ENCODE data around the gene ZBTB12.
"Not testable (repeated sequence)": the region's sequence is repeated elsewhere in the genome, so short reads cannot be mapped to it uniquely, and the experiment has no call there.

Gene ZBTB12

DNA sequence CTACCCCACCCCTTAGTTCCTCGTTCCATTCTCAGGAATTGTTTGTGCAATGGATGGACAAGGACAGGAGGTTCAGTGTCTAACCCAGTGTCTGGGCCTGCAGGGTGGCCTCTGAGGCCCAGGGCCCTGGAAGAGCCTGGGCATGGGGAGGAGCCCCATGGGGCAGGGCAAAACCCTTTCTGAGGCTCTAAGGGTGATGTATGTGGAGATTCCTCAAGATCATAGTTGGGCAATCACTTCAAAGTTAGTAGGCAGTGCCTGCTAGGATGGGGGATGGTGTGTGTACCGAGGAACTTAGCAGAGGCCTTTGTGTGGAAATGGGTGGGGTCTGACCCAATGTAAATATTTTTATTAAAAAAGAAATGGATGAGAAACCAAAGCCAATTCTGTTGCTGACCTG lies 18.9 kb upstream of the ZBTB12 start:
- no peak for DNase-seq (ENCODE audit: low spot score)

DNA sequence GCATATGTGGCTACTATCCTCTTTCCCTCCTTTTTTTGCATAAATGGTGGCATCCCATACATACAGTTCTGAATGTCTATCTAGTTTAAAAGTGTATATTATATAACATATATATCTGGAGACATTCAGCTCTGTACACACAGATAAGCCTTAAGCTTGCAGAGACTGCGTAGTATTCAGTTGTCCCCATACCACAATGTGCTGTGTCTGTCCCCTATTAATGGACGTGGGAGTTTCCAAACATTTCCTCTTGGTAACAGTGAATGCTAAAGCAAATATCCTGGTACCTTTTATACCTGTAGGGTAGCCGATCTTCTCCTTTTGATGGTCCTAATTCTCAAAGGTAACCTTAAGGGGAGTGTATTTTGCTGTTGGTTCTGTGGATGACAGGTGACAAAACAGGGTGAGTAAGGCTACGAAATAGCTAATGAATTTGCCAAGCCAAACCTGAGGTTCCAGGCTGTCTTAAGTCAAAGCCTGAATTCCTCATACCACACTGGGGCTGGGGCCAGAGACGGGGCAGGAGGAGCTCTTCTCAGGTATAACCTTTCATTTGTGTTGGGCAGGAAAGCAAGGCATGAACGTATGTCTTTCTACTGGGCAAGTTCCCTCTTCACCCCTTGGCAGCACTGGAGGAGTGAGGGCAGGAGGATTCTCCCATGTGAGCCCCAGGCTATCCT lies 17.9 kb upstream of the ZBTB12 start:
- no peak for DNase-seq (ENCODE audit: low spot score)

DNA sequence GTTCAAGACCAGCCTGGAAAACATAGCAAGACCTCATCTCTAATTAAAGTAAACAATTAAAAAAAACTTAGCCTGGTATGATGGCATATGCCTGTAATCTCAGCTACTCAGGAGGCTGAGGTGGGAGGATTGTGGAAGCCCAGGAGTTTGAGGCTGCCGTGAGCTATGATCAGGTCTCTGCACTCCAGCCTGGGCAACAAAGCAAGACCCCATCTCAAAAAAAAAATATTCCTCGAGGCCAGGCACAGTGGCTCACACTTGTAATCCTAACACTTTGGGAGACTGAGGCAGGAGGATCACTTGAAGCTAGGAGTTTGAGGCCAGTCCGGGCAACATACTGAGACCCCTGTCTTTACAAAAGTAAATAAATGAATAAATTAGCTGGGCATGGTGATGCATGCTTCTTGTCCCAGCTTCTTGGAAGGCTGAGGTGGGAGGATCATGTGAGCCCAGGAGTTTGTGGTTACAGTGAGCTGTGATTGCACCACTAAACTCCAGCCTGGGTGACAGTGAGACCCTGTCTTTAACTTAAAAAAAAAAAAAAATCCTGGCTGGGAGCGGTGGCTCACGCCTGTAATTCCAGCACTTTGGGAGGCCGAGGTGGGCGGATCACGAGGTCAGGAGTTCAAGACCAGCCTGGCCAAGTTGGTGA lies 16.3 kb upstream of the ZBTB12 start:
- no peak for DNase-seq (ENCODE audit: low spot score)

DNA sequence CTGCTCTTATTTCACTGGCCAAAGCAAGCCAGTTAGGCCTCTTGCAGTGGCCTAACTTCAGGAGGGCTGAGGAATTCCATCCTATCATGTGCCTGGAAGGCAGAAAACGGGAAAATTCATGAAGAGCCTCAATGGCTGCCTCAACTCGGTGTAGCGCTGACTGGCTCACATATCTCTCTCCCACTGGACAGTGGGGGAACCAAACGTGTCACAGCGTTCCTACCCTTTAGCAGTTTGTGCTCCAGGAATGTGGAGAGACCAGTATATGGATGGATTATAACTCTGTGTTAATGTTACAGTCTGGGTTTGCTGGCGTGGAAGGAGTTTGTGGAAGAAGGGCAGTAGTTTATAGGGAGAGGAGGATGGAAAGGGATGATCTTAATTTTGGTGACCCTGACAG lies 13.9 kb upstream of the ZBTB12 start:
- no peak for DNase-seq (ENCODE audit: low spot score)

DNA sequence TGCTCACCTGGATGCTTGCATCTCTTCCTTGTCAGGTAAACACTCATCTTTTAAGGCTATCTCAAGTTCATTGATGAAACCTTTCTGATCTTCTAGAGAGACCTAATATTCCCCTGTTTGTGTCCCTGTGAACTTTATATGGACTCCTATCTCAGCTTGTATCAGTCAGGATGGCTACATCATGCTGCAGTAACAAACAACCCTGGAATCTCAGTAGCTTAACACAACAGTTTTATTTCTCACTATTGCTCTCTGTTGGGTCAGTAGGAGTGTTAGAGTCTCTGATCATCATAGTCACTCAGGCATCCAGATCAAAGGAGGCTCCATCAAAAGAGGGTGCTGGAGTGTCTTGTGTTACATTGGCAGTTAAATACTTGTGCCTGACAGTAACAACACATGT lies 13.5 kb upstream of the ZBTB12 start:
- DNase-seq (ENCODE audit: low spot score), result no peak

DNA sequence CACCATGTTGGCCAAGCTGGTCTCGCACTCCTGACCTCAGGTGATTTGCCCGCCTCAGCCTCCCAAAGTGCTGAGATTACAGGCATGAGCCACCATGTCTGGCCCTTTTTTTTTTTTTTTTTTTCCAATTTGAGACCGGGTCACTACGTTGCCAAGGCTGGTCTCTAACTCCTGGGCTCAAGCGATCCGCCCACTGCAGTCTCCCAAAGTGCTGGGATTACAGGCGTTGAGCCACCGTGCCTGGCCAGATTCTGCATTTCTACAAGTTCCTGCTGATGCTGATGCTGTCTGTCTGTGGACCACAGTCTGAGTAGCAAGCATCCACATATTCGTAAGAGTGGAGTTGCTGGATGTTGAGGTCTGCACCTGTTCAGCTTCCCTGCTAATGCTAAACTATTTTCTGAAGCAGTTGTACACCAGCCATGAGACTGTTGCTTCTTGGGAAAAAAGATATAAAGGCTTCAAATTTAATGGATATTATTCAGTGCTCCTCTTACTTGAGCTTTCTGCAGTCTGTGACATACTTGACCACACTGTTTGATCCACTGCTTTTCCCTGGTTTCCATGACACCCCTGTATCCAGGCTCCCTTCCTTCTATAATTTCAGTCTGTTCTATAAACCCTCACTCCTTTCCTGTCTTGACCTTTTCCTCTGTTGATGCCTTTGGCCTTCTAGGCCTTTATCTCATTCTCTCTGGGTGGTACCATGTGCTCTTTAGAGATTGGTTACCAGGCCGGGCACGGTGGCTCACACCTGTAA lies 10.1 kb upstream of the ZBTB12 start:
- DNase-seq (ENCODE audit: low spot score), result no peak

DNA sequence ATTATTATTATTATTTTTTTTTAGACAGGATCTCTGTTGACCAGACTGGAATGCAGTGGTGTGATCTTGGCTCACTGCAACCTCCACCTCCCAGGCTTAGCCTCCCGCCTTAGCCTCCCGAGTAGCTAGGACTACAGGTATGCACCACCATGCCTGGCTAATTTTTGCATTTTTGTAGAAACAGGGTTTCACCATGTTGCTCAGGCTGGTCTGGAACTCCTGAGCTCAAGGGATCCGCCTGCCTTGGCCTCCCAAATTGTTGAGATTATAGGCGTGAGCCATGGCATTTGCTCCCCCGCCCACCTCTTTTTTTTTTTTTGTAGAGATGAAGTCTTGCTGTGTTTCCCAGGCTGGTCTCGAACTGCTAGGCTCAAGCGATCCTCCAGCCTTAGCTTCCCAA lies 7.4 kb upstream of the ZBTB12 start:
- not testable (repeated sequence) for DNase-seq (ENCODE audit: low spot score)

DNA sequence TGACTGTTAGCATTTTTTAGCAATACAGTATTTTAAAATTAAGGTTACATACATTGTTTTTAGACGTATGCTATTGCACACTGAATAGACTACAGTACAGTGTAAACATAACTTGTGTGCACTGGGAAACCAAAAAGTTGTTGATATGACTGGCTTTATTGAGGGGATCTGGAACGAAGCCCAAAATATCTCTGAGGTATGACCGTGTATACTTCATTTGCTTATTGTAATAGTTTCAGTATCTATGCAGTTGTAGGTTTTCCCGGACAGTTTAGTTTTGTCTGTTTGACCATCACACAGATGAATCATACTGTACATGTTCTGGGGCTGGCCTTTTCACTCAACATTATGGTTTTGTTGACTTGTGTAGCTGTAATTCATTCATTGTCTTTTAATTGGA lies 6.9 kb upstream of the ZBTB12 start:
- no peak for DNase-seq (ENCODE audit: low spot score)

DNA sequence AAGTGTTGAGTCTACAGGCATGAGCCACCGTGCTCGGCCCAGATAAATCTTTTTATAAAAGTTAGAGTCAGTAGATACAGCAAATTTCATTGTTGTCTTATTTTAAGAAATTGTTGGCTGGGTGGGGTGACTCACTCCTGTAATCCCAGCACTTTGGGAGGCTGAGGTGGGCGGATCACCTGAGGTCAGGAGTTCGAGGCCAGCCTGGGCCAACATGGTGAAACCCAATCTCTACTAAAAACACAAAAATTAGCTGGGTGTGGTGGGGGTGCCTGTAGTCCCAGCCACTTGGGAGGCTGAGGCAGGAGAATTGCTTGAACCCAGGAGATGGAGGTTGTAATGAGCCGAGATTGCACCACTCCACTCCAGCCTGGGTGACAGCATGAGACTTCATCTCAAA lies 6.4 kb upstream of the ZBTB12 start:
- not testable (repeated sequence) for DNase-seq (ENCODE audit: low spot score)

DNA sequence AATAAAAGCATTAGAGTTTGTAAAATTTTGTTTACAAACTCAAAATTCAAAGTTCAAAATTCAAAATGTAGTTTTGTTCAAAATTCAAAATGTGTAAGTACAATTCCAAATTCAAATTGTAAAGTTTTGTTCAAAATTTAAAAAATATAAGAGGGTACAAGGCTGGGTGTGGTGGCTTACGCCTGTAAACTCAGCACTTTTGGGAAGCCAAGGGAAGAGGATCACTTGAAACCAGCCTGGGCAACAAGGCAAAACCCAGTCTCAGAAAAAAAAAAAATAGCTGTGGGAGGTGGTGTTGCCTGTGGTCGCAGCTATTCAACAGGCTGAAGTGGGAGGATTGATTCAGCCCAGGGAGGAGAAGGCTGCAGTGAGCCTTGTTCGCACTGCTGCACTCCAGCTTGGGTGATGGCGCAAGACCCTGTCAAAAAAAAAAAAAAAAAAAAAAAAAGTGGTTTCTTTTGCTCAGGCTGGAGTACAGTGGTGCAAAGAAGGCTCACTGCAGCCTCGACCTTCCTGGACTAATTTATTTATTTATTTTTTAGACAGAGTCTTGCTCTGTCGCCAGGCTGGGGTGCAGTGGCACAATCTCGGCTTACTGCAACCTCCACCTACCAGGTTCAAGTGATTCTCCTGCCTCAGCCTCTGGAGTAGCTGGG lies 5.4 kb upstream of the ZBTB12 start:
- no peak for DNase-seq (ENCODE audit: low spot score)

DNA sequence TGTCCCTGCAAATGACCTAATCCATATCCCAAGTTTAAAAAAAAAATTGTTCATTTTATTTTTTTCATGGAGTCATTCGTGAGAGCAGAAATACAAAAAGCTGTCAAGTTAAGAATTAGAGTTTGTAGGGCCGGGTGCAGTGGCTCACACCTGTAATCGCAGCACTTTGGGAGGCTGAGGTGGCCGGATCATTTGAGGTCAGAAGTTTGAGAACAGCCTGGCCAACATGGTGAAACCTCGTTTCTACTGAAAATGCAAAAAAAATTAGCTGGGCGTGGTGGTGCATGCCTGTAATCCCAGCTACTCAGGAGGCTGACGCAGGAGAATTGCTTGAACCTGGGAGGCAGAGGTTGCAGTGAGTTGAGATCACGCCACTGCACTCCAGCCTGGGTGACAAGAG lies 4.8 kb upstream of the ZBTB12 start:
- not testable (repeated sequence) for DNase-seq (ENCODE audit: low spot score)

DNA sequence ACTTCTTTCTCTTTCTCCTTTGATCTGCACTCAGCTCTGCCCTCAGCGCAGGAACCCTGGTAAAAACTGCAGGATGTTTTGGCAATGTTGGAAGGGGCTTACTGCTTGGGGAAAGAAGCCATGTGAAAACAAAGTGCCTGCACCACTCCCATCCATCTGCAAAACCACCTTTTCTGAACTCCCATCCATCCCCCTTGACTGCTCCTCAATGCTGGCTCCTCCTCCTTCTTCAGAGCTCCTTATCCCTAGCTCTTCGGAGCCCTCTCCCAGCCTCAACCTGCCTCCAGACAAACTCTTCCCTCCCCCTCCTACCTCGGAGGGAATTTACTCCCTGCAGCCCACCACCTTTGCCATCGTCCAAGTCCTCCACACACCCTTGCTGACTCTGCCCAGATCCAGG lies 4.2 kb upstream of the ZBTB12 start:
- DNase-seq (ENCODE audit: low spot score), result no peak

DNA sequence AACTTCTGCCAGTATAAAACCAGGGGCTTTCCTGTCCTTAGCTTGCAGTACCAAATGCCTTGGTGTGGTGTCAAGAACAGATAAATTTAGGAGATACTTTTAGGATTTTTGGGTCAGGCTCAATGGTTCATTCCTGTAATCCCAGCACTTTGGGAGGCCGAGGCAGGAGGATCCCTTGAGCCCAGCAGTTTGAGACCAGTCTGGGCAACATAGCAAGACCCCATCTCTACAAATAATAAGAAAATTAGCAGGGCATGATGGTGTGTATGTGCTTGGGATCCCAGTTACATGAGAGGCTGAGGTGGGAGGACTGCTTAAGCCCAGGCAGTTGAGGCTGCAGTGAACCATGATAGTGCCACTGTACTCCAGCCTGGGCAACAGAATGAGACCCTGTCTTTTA lies 3.2 kb upstream of the ZBTB12 start:
- no peak for DNase-seq (ENCODE audit: low spot score)

DNA sequence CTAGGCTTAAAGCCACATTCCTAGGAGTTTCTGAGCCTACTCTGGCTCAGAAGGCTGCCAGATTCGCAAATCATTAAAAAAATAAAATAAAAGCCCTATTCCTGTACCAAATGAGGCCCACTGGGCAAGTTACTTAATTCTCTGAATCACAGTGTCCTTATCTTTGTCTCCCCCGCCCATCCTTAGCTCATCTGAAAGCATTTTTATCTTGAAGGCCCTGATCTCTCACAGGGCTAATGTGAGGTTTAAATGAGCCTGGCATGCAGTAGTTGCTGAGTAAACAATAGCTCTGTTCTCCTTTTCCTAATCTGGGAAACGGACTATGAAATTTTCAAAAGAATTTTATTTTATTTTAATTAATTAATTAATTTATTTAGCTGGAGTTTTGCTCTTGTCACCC lies 2.1 kb upstream of the ZBTB12 start:
- no peak for DNase-seq (ENCODE audit: low spot score)

DNA sequence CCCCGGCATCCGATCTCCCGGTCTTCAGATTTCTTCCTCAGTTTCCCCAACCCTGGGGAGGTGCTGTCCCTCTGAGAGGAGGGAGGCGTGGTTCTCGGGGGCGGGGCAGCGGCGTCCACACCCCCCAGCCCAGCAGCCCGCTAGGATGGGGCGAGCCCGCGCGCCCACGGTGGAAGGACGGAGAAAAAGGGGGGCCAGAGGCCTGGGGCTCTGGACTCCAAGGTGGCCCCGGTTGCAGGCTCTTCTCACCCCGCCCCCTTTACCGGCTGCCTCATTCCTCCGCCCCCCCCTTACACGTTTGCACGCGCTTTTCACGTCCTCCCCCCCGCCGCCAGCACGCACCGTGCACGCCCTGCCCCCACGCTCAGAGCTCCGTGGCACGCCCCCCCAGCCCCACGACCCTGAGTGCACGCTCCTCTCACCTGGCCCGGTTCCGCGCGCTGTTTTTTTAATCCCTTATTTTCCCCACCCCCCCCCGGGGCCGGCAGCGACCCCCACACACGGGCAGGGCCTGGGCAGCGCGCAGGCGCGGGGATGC lies 402 bp downstream of the ZBTB12 start:
- DNase-seq (ENCODE audit: low spot score), result peak; percentile 71

DNA sequence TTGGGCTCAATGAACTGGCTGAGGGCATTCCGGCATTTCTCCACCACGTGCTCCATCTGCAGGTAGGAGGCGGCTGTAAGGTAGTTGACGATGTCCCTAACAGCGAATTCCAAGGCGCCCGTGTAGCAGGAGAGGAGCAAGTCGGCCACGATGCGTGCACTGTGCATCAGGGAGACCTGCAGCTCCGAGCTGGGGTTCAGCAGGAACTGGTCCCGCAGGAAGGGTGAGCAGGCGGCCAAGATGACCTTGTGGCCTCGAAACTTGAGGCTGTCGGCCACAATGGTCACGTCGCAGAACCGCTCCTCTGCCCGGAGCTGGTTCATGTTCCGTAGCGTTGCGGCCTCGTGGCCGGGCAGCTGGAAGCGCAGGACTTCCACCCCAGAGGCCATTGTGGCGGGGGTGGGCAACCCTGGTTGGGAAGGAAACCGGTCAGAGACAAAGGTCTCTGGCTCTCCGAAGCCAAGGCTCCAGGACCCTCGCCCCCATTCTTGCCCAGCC lies 920 bp downstream of the ZBTB12 start:
- no peak for DNase-seq (ENCODE audit: low spot score)

DNA sequence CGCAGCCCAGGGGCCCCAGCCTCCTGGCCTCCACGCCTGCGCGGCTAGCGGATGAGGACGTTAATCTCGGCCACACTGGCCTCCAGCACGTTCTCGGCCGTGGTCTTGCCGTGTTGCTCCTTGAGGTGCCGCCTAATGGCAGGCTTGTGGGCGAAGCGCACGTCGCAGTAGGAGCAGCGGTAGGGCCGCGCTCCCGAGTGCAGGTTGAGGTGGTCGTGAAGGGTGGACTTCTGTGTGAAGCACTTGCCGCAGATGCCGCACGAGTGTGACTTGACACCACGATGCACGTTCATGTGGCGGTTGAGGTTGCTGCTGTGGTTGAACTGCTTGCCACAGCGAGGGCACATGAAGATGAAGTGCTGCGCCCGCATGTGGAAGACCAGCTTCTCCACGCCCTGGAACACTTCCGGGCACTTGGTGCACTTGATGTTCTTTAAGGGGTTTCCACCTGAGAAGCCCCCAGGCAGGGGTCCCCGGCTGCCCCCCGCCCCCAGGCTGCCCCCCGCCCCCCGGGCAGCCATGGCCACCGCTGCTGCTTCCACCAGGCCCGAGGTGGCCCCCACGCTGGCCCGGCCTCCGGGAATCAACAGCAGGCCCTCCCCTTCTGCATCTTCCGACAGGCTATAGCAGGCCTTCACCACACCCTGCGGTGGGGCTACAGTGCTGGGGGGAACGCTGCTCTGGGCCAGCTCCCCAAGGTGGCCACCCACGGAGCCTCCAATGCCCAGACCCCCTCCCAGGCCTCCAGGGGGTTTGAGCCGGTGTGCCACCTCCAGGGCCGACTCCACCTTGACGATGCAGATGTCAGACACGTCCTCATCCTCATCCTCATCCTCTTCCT lies 1.8 kb downstream of the ZBTB12 start:
- no peak for DNase-seq (ENCODE audit: low spot score)

DNA sequence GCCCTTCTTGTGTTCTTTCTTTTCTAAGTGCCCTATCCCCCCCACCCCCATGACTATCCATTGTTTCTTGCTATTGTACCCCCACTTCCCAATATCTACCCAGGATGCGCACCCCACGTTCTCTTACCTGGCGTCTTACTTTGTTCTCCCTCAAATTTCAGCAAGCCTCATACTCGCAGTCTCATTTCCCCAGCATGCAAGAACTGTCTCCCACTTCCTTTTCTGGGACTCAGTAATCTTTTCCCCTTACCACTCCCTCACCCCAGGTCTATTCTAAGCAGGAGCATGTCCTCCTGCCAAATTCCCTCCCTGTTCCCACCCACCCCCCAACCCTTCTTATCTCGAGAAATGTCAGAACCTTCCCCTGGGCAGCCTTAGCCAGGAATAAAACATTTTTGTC lies 2.7 kb downstream of the ZBTB12 start:
- DNase-seq (ENCODE audit: low spot score), result no peak

DNA sequence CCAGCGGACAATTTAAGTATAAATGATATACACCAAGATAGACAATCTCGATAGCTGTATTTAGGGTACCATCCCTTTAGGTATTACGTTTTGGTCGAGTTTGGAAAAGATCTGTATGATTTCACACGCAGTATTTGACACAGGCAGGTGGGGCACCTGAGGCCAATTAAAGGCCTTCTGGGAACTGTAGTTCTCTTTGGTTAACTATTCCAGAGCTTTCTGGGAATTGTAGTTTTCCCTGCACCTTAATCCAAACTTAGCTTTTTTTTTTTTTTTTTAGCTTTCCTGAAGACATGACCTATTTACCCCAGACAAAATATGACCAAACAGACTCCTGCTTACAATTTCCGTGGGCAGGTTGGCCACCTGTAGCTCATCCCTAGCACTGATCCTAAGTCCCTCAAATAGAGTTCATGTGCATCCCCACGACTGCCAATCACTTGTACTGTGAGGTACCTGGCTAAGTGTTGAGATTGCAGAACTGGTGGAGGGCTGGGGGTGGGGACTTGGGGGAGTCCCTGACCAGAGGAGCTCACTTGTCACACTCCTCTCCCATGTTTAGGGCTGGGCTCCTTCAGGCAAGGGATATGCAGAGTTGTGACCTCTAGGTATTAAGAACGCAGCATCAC lies 3.4 kb downstream of the ZBTB12 start:
- peak; percentile 36 for DNase-seq (ENCODE audit: low spot score)

DNA sequence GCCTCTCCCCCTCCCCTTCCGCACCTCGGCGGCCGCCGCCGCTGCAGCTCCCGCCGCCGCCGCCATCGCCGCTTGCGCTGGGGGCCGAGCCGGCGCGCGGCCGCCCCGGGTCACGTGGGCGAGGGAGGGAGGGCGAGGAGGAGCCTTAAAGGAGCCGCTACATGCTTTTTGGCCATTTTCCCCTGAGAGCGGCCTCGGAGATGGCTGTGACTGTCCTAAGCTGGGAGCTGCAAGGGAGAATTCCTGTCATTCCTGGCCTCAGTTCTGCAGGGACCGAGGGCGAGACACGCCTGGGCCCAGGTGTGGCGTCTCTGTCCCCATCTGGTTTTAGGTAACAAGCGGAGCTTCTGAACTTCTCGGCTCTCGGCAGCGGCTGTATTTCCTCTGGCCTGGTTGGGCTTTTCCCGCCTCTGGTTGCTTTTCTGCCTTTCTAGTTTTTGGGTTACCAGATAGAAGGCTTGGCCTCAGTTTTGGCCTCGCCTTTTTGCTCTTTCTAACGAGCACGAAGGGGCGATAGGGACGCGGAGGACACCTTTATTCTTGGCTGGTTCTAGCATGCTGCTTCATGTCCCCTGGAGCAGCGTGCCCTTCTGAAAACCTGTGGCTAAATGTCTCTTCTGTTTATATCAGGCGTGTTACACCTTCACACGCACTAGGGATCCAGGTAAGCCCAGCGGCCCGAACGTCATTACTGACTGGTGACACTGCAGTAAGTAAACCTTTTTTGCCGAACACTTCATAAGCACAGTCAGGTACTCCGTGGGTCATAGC lies 4.1 kb downstream of the ZBTB12 start, which contains the start of gene EHMT2:
TSS of gene EHMT2 (minus strand) at position 87 of the 771 bp plus-strand sequence. CDS start at position 66, 21 bp downstream.
- peak; percentile 85 for DNase-seq (ENCODE audit: low spot score)
